ENCODE measurements around the gene MATK.

GRCh38 chr19:3782903-3783302 lies 3.3 kb downstream of the MATK start:
- TF ChIP-seq, protein P1, sequence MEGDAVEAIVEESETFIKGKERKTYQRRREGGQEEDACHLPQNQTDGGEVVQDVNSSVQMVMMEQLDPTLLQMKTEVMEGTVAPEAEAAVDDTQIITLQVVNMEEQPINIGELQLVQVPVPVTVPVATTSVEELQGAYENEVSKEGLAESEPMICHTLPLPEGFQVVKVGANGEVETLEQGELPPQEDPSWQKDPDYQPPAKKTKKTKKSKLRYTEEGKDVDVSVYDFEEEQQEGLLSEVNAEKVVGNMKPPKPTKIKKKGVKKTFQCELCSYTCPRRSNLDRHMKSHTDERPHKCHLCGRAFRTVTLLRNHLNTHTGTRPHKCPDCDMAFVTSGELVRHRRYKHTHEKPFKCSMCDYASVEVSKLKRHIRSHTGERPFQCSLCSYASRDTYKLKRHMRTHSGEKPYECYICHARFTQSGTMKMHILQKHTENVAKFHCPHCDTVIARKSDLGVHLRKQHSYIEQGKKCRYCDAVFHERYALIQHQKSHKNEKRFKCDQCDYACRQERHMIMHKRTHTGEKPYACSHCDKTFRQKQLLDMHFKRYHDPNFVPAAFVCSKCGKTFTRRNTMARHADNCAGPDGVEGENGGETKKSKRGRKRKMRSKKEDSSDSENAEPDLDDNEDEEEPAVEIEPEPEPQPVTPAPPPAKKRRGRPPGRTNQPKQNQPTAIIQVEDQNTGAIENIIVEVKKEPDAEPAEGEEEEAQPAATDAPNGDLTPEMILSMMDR (IDR thresholded peaks at IDR 0.05): no peak
- TF ChIP-seq EZH2 (IDR thresholded peaks at IDR 0.05; ENCODE audit: borderline replicate concordance, insufficient read depth, low read depth, low read length, poor library complexity, severe bottlenecking): no peak

All from B cell (primary cell).